Keratinocyte (primary cell): ENCODE measurements around the gene ANKRD55. TPM values are rescaled to one million over a fixed set of nuclear protein-coding genes. Genes with fewer than 3 reads are reported as not detected.
"Not testable (repeated sequence)": the region's sequence is repeated elsewhere in the genome, so short reads cannot be mapped to it uniquely, and the experiment has no call there.

Experiments used
- DNase-seq: peaks from one replicate; pipeline ENCODE4 v3.0.0-alpha.2; 2011; ENCODE audit warnings: low read depth, missing footprints, low spot score
- FAIRE-seq: peaks from 2 replicates; lab custom pipeline; 2011; peaks lifted over from hg19 to GRCh38; lab: Jason Lieb, UNC
- H2AFZ ChIP-seq: 2 replicates; pipeline ENCODE4 v1.6.0; 2012; ENCODE audit warnings: low read length, control low read depth, inconsistent platforms; ENCODE audit not compliant: control insufficient read depth
- H3K27ac ChIP-seq: 2 replicates; pipeline ENCODE4 v1.5.1; 2011; ENCODE audit warnings: low read length; ENCODE audit not compliant: control insufficient read depth, insufficient read depth
- H3K27me3 ChIP-seq: 3 replicates; pipeline ENCODE4 v1.6.0; 2011; ENCODE audit warnings: low read length; ENCODE audit not compliant: control insufficient read depth, insufficient read depth; ENCODE audit errors: extremely low read depth
- H3K36me3 ChIP-seq, 2 experiments: 2 replicates in 1 of 2; 3 replicates in 1 of 2; pipeline ENCODE4 v1.5.1; 2011; ENCODE audit warnings: low read length in 2 of 2, mild to moderate bottlenecking in 1 of 2; ENCODE audit not compliant: control insufficient read depth in 2 of 2, insufficient read depth in 2 of 2; ENCODE audit errors: extremely low read depth in 1 of 2
- H3K4me1 ChIP-seq: 3 replicates; pipeline ENCODE4 v1.5.1; 2011; ENCODE audit warnings: low read length; ENCODE audit not compliant: control insufficient read depth, insufficient read depth; ENCODE audit errors: extremely low read depth
- H3K4me2 ChIP-seq: 3 replicates; pipeline ENCODE4 v1.6.0; 2011; ENCODE audit warnings: low read depth, low read length; ENCODE audit not compliant: control insufficient read depth, insufficient read depth; ENCODE audit errors: extremely low read depth
- H3K4me3 ChIP-seq, 3 experiments: fragments of 200-600 bp in 1 of 3; sonication (generic) in 1 of 3; 2 replicates in 2 of 3; 3 replicates in 1 of 3; pipeline ENCODE4 v1.5.1; 2011 to 2016; ENCODE audit warnings: low read length in 3 of 3, mild to moderate bottlenecking in 3 of 3, control low read depth in 2 of 3, inconsistent platforms in 1 of 3, low read depth in 1 of 3, mixed read lengths in 1 of 3, mixed run types in 1 of 3, moderate library complexity in 1 of 3; ENCODE audit not compliant: control insufficient read depth in 2 of 3, insufficient read depth in 2 of 3; ENCODE audit errors: extremely low read depth in 1 of 3
- H3K79me2 ChIP-seq: 2 replicates; pipeline ENCODE4 v1.6.0; 2012; ENCODE audit warnings: low read length; ENCODE audit not compliant: control insufficient read depth, insufficient read depth
- H3K9ac ChIP-seq: 3 replicates; pipeline ENCODE4 v1.6.0; 2011; ENCODE audit warnings: low read length; ENCODE audit not compliant: control insufficient read depth, insufficient read depth; ENCODE audit errors: extremely low read depth
- H3K9me1 ChIP-seq: 3 replicates; pipeline ENCODE4 v1.6.0; 2011; ENCODE audit warnings: low read length; ENCODE audit not compliant: control insufficient read depth, insufficient read depth; ENCODE audit errors: extremely low read depth
- H3K9me3 ChIP-seq: 2 replicates; pipeline ENCODE4 v1.5.1; 2012; ENCODE audit warnings: low read depth, low read length; ENCODE audit not compliant: control insufficient read depth
- H4K20me1 ChIP-seq: 3 replicates; pipeline ENCODE4 v1.6.0; 2011; ENCODE audit warnings: low read length; ENCODE audit not compliant: control insufficient read depth, insufficient read depth; ENCODE audit errors: extremely low read depth
- CTCF ChIP-seq, 3 experiments: IDR thresholded peaks in 1 of 3; conservative IDR thresholded peaks in 1 of 3; optimal IDR thresholded peaks in 1 of 3; 2 replicates in 2 of 3; 3 replicates in 1 of 3; pipeline versions ENCODE3 to v1.5.1; 2011; ENCODE audit warnings: low read length in 3 of 3, mild to moderate bottlenecking in 3 of 3, moderate library complexity in 2 of 3, control low read depth in 1 of 3, inconsistent platforms in 1 of 3; ENCODE audit not compliant: insufficient read depth in 2 of 3; ENCODE audit errors: extremely low read depth in 1 of 3
- EZH2 ChIP-seq: IDR thresholded peaks from one replicate; pipeline ENCODE4 v1.6.1; 2012; ENCODE audit warnings: inconsistent platforms, mild to moderate bottlenecking, low read length, moderate library complexity
- dilution Hi-C: fragments of 300-500 bp; cut with MboI; formaldehyde crosslinking; loops from one replicate; pipeline ENCODE4 v1.7.0; 2020; ENCODE audit warnings: low sequenced_read_pairs; ENCODE audit not compliant: extremely low pct_ligation_motif_present
- polyA plus RNA-seq, 5 experiments: library from polyadenylated mRNA; depleted of rRNA in 3 of 5; stranded (reverse) in 3 of 5; stranded (forward) in 1 of 5; unstranded in 1 of 5; fragments of >200 nt; gene quantifications; 1 replicate in 1 of 5; 2 replicates in 3 of 5; 3 replicates in 1 of 5; pipeline versions ENCODE4 v1.2.1 to v1.2.3, GENCODE V29; 2011 to 2012; ENCODE audit warnings: missing spikeins in 2 of 5, low read depth in 1 of 5, low replicate concordance in 1 of 5

Gene ANKRD55
- polyA plus RNA-seq, 1 donor (not counting 4 experiments of a cell fraction or from before 2014, with no cell fraction given), result not detected

GRCh38 chr5:56202483-56202882 lies 30.6 kb downstream of the ANKRD55 start:
- Histone ChIP-seq H3K9me3 (no peaks in the 10 kb centered on the region), H3K4me1 (no peaks in the 10 kb centered on the region), H4K20me1 (no peaks in the 10 kb centered on the region), H2AFZ (no peak overlapping the region), H3K9me1 (no peaks in the 10 kb centered on the region), H3K36me3 (no peaks in the 10 kb centered on the region), H3K4me3 (no peak overlapping the region), H3K9ac (no peak overlapping the region), H3K4me2 (no peak overlapping the region), H3K79me2 (no peaks in the 10 kb centered on the region), H3K27ac (no peak overlapping the region), H3K27me3 (no peaks in the 10 kb centered on the region)
- no peak for DNase-seq
- FAIRE-seq, result no peak
- TF ChIP-seq CTCF (optimal IDR thresholded peaks at IDR 0.05 in 1 of 3, IDR thresholded peaks at IDR 0.05 in 1 of 3, conservative IDR thresholded peaks at IDR 0.05 in 1 of 3; ENCODE audit: extremely low read depth in 1 of 3, insufficient read depth in 2 of 3, low read length in 3 of 3) (no peak), EZH2 (no peak)
- dilution Hi-C loops, result no loop called here

GRCh38 chr5:56201762-56202261 lies 31.3 kb downstream of the ANKRD55 start:
- dilution Hi-C loops, result not testable (repeated sequence)

More at GRCh38 chr5:56201762-56202261, 31.3 kb downstream of the ANKRD55 start:
- not testable (repeated sequence) for H3K79me2 ChIP-seq, H3K27ac ChIP-seq, H3K4me1 ChIP-seq, H4K20me1 ChIP-seq, H3K4me2 ChIP-seq, H3K36me3 ChIP-seq, H3K4me3 ChIP-seq, H3K27me3 ChIP-seq, H3K9me1 ChIP-seq, H3K9me3 ChIP-seq, FAIRE-seq, H3K9ac ChIP-seq, H2AFZ ChIP-seq, DNase-seq
